Right atrium auricular region (tissue), 2 donors: ENCODE data around the gene CDC42. TPM values are rescaled to one million over a fixed set of nuclear protein-coding genes. Genes with fewer than 3 reads are reported as not detected.

Experiments used
- DNase-seq: peaks from one replicate; pipeline ENCODE4 v3.0.0-alpha.2; 2019; ENCODE audit warnings: low spot score
- H3K27ac ChIP-seq, 2 donors: fragments of 200-600 bp; sonication (generic); 1 replicate in 1 of 2; 2 replicates in 1 of 2; pipeline ENCODE4 v1.5.1; 2016 to 2019
- H3K27me3 ChIP-seq, 2 donors: fragments of 200-600 bp; sonication (generic); one replicate each; pipeline versions ENCODE4 v1.5.1 to v1.6.0; 2017 to 2019
- H3K36me3 ChIP-seq: fragments of 200-600 bp; sonication (generic); one replicate; pipeline ENCODE4 v1.5.1; 2016
- H3K4me1 ChIP-seq, 2 donors: fragments of 200-600 bp; sonication (generic); one replicate each; pipeline versions ENCODE4 v1.5.1 to v1.6.0; 2017 to 2019
- H3K4me3 ChIP-seq, 2 donors: fragments of 200-600 bp; sonication (generic); 1 replicate in 1 of 2; 2 replicates in 1 of 2; pipeline ENCODE4 v1.5.1; 2017 to 2019; ENCODE audit warnings: mild to moderate bottlenecking in 1 of 2, moderate library complexity in 1 of 2
- H3K9me3 ChIP-seq, 2 donors: fragments of 200-600 bp; sonication (generic); one replicate each; pipeline ENCODE4 v1.5.1; 2019
- CTCF ChIP-seq, 2 donors: fragments of 200-600 bp; sonication (generic); IDR thresholded peaks; one replicate each; pipeline ENCODE4 v1.5.1; 2019; ENCODE audit warnings: antibody characterized with exemption in 2 of 2
- total RNA-seq, 2 donors: library from RNA; depleted of rRNA; stranded (reverse); fragments of >200 nt; gene quantifications; one replicate each; pipeline ENCODE4 v1.1.0, GENCODE V29; 2016

The CDC42 gene
- total RNA-seq, 2 donors from 2014 or later = 144 to 147 TPM

DNA sequence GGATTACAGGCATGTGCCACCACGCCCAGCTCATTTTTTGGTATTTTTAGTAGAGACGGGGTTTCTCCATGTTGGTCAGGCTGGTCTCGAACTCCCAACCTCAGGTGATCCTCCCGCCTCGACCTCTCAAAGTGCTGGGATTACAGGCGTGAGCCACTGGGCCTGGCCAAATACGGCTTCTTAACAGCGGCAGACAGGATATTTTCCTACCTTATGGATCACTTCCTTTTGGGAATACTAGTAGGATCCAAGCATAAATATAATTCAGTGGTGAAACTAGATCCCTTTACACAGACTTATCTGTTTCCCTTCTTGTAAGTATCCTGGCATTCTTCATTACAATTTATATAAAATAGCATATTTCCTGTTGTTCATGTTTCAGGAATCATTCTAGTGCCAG is 49.5 kb downstream of the CDC42 start:
- no peaks in the 10 kb centered on the region for H3K27me3 ChIP-seq
- H3K9me3 ChIP-seq = no peaks in the 10 kb centered on the region
- H3K36me3 ChIP-seq = peaks cover 26% of the 10 kb centered on the region
- no peak overlapping the region for H3K27ac ChIP-seq
- H3K4me3 ChIP-seq = no peak overlapping the region
- peaks cover 0 to 10% of the 10 kb centered on the region in 2 donors for H3K4me1 ChIP-seq
- no peak for TF ChIP-seq CTCF (IDR thresholded peaks at IDR 0.05)
- DNase-seq = no peak

DNA sequence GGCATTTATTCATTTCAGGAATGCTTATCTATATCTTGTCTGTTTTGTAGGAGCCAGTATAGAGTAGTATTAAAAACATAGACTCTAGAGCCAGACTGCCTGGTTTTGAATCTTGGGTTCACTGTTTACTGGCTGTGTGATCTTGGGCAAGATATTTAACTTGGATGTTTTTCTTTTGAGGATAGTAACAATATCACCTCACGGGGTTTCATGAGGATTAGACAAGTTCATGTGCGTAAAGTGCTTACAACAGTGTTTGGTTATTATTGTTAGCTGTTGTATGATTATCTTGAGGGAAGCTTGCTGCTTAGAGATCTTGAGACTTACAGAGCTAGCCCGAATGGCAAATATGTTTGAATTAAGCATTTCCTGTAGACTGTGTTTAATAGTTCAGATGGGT is 50.2 kb downstream of the CDC42 start:
- no peak for DNase-seq
- Histone ChIP-seq H3K9me3 (no peaks in the 10 kb centered on the region), H3K4me3 (no peak overlapping the region), H3K27me3 (no peaks in the 10 kb centered on the region), H3K27ac (no peak overlapping the region), H3K4me1 (peaks cover 0 to 10% of the 10 kb centered on the region in 2 donors), H3K36me3 (peaks cover 19% of the 10 kb centered on the region)
- TF ChIP-seq CTCF (IDR thresholded peaks at IDR 0.05) = no peak

DNA sequence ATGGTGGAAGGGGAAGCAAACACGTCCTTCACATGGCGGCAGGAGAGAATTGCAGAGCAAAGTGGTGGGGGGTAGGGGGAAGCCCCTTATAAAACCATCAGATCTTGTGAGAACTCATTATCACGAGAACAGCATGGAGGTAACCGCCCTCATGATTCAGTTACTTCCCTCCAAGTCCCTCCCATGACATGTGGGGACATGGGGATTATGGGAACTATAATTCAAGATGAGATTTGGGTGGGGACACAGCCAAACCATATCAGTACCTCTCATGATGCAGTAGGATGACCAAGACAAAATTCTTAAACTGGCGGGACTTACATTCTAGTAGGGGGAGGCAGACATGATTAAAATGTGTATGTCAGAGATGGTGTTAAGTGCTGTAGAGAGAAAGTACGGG is 51.6 kb downstream of the CDC42 start:
- no peak for TF ChIP-seq CTCF (IDR thresholded peaks at IDR 0.05)
- no peak overlapping the region for H3K4me3 ChIP-seq
- no peak for DNase-seq
- peaks cover 8% of the 10 kb centered on the region for H3K36me3 ChIP-seq
- H3K9me3 ChIP-seq = no peaks in the 10 kb centered on the region
- H3K27me3 ChIP-seq = no peaks in the 10 kb centered on the region
- no peak overlapping the region for H3K27ac ChIP-seq
- H3K4me1 ChIP-seq = peaks cover 0 to 20% of the 10 kb centered on the region in 2 donors

- no peak for TF ChIP-seq CTCF (IDR thresholded peaks at IDR 0.05)
- Histone ChIP-seq H3K27me3 (no peaks in the 10 kb centered on the region), H3K9me3 (no peaks in the 10 kb centered on the region), H3K4me1 (peaks cover 0 to 20% of the 10 kb centered on the region in 2 donors), H3K27ac (no peak overlapping the region), H3K4me3 (no peak overlapping the region), H3K36me3 (peaks cover 4% of the 10 kb centered on the region)
- no peak for DNase-seq
Measured at GRCh38 chr1:22104865-22105437, 52.4 kb downstream of the CDC42 start.

- Histone ChIP-seq H3K36me3 (peaks cover 4% of the 10 kb centered on the region), H3K4me3 (no peak overlapping the region), H3K27ac (no peak overlapping the region), H3K4me1 (peaks cover 0 to 19% of the 10 kb centered on the region in 2 donors), H3K9me3 (no peaks in the 10 kb centered on the region), H3K27me3 (no peaks in the 10 kb centered on the region)
- no peak for DNase-seq
- peak; percentile 73 to 85 for TF ChIP-seq CTCF (IDR thresholded peaks at IDR 0.05)
Measured at GRCh38 chr1:22105611-22106207, 53.2 kb downstream of the CDC42 start.

DNA sequence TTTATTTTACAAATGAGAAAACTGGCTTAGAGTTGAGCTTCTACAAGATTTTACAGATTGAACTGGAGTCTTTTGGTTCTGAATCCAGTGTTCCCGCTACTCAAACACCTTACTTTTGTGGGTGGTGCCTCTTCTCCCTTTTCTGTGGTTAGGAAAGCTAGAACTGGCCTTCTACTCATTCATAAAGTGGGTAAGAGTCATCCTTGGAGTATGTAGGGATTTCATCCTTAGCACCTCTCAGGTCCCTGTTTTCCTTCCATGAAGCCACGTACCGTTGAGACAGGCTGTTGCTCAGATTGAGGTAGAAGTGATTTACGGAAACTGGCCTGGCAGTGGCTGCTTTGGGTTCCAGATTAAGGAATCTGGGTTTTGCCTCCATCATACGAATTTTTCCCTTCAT is 54.6 kb downstream of the CDC42 start:
- peaks cover 4% of the 10 kb centered on the region for H3K36me3 ChIP-seq
- no peaks in the 10 kb centered on the region for H3K9me3 ChIP-seq
- H3K4me3 ChIP-seq = no peak overlapping the region
- no peak overlapping the region for H3K27ac ChIP-seq
- TF ChIP-seq CTCF (IDR thresholded peaks at IDR 0.05) = no peak
- no peak for DNase-seq
- H3K4me1 ChIP-seq = peaks cover 0 to 21% of the 10 kb centered on the region in 2 donors
- no peaks in the 10 kb centered on the region for H3K27me3 ChIP-seq
